Ramos (cell line): Measurements from ENCODE around the gene MOAP1.

ENCODE experiments used
- in situ Hi-C: fragments of 300-500 bp; cut with MboI; formaldehyde crosslinking; loops from one replicate; pipeline ENCODE4 v1.14.3; 2022; ENCODE audit warnings: low sequenced_read_pairs; ENCODE audit not compliant: unreplicated experiment

MOAP1 gene

GRCh38 chr14:93150227-93151208, 34.2 kb downstream of the MOAP1 start:
- in situ Hi-C loops: no loop called here

- in situ Hi-C loops: no loop called here
Measured at GRCh38 chr14:93148979-93149378, 35.7 kb downstream of the MOAP1 start.

- in situ Hi-C loops: no loop called here
Measured at GRCh38 chr14:93146119-93146518, 38.6 kb downstream of the MOAP1 start.

- in situ Hi-C loops: no loop called here
Measured at GRCh38 chr14:93142854-93143652, 41.6 kb downstream of the MOAP1 start.

- in situ Hi-C loops: loop anchor here (5.0 kb wide), 1 partner anchor 186 kb away; no protein-coding TSS in a partner anchor
Measured at GRCh38 chr14:93137864-93138263, 46.8 kb downstream of the MOAP1 start.

GRCh38 chr14:93136508-93136907, 48.2 kb downstream of the MOAP1 start:
- in situ Hi-C loops: loop anchor here (5.0 kb wide), 1 partner anchor 184 kb away; no protein-coding TSS in a partner anchor

GRCh38 chr14:93136009-93136408, 48.7 kb downstream of the MOAP1 start:
- in situ Hi-C loops: loop anchor here (5.0 kb wide), 1 partner anchor 184 kb away; no protein-coding TSS in a partner anchor

GRCh38 chr14:93135399-93135798, 49.3 kb downstream of the MOAP1 start:
- in situ Hi-C loops: loop anchor here (5.0 kb wide), 1 partner anchor 183 kb away; no protein-coding TSS in a partner anchor

GRCh38 chr14:93133464-93133863, 51.2 kb downstream of the MOAP1 start:
- in situ Hi-C loops: no loop called here

- in situ Hi-C loops: no loop called here
Measured at GRCh38 chr14:93132472-93133065, 52.1 kb downstream of the MOAP1 start.
